ENCODE measurements around the gene ITPA. TPM values are rescaled to one million over a fixed set of nuclear protein-coding genes. Genes with fewer than 3 reads are reported as not detected.
"Not testable (repeated sequence)": the region's sequence is repeated elsewhere in the genome, so short reads cannot be mapped to it uniquely, and the experiment has no call there.

ITPA gene
- polyA plus RNA-seq, 3 donors = 36.0 to 68.3 (median 43.0) TPM

GRCh38 chr20:3172126-3172932, 37.0 kb upstream of the ITPA start:
- no peak overlapping the region for H3K27ac ChIP-seq (ENCODE audit: low read depth, low read length)
- 33 to 43% (median 40%) methylated on average over 5 of the region's 5 CpGs for WGBS, 3 donors

- 0 to 1% (median 1%) methylated on average over 43 to 62 of the region's 62 CpGs for WGBS, 3 donors
- no peak within 1 kb of the TSS for H3K27ac ChIP-seq (ENCODE audit: low read depth, low read length)
Observed at GRCh38 chr20:3172933-3173609, 36.2 kb upstream of the ITPA start, which contains the start of gene LZTS3. Gene LZTS3, minus strand, starts transcription at chr20:3173549. Its CDS starts 6,386 bp downstream, at chr20:3167163.

- no peak overlapping the region for H3K27ac ChIP-seq (ENCODE audit: low read depth, low read length)
- 1% methylated on average over 75 to 84 of the region's 84 CpGs for WGBS, 3 donors
Observed at GRCh38 chr20:3173610-3174441, 35.5 kb upstream of the ITPA start.

- 6 to 25% (median 13%) methylated on average over 13 of the region's 13 CpGs for WGBS, 3 donors
- H3K27ac ChIP-seq (ENCODE audit: low read depth, low read length) = no peak overlapping the region
Observed at GRCh38 chr20:3174442-3175261, 34.6 kb upstream of the ITPA start.

- no peak overlapping the region for H3K27ac ChIP-seq (ENCODE audit: low read depth, low read length)
- 12 to 68% (median 61%) methylated on average over 1 of the region's 1 CpG for WGBS, 3 donors
Observed at GRCh38 chr20:3175270-3175669, 34.0 kb upstream of the ITPA start.

GRCh38 chr20:3177746-3178485, 31.4 kb upstream of the ITPA start:
- no peak overlapping the region for H3K27ac ChIP-seq (ENCODE audit: low read depth, low read length)
- WGBS, 3 donors = 49 to 73% (median 72%) methylated on average over 8 of the region's 8 CpGs

- no peak overlapping the region for H3K27ac ChIP-seq (ENCODE audit: low read depth, low read length)
- WGBS, 3 donors = 69 to 84% (median 76%) methylated on average over 4 of the region's 4 CpGs
Observed at GRCh38 chr20:3180319-3180718, 29.0 kb upstream of the ITPA start.

- 58 to 79% (median 79%) methylated on average over 5 of the region's 5 CpGs for WGBS, 3 donors
- no peak overlapping the region for H3K27ac ChIP-seq (ENCODE audit: low read depth, low read length)
Observed at GRCh38 chr20:3181270-3181669, 28.0 kb upstream of the ITPA start.

- H3K27ac ChIP-seq (ENCODE audit: low read depth, low read length) = not testable (repeated sequence)
- WGBS, 3 donors = 94 to 97% (median 96%) methylated on average over 5 of the region's 5 CpGs
Observed at GRCh38 chr20:3182429-3182828, 26.9 kb upstream of the ITPA start.

GRCh38 chr20:3183896-3184612, 25.2 kb upstream of the ITPA start:
- H3K27ac ChIP-seq (ENCODE audit: low read depth, low read length) = no peak overlapping the region
- WGBS, 3 donors = 92 to 95% (median 95%) methylated on average over 3 of the region's 3 CpGs

GRCh38 chr20:3187861-3188260, 21.4 kb upstream of the ITPA start:
- 94 to 96% (median 94%) methylated on average over 9 of the region's 9 CpGs for whole genome bisulfite sequencing, 3 donors

GRCh38 chr20:3188823-3189413, 20.4 kb upstream of the ITPA start:
- WGBS, 3 donors = 89 to 92% (median 90%) methylated on average over 3 of the region's 3 CpGs
- no peak overlapping the region for H3K27ac ChIP-seq (ENCODE audit: low read depth, low read length)

More at GRCh38 chr20:3187861-3188260, 21.4 kb upstream of the ITPA start:
- H3K27ac ChIP-seq (ENCODE audit: low read depth, low read length) = not testable (repeated sequence)

- WGBS, 3 donors = 78 to 90% (median 86%) methylated on average over 4 of the region's 4 CpGs
- H3K27ac ChIP-seq (ENCODE audit: low read depth, low read length) = no peak overlapping the region
Observed at GRCh38 chr20:3189561-3190131, 19.7 kb upstream of the ITPA start.

GRCh38 chr20:3190681-3191111, 18.6 kb upstream of the ITPA start:
- no peak overlapping the region for H3K27ac ChIP-seq (ENCODE audit: low read depth, low read length)
- 85 to 91% (median 89%) methylated on average over 13 to 14 of the region's 14 CpGs for WGBS, 3 donors

- 91 to 95% (median 92%) methylated on average over 18 of the region's 18 CpGs for WGBS, 3 donors
- no peak overlapping the region for H3K27ac ChIP-seq (ENCODE audit: low read depth, low read length)
Observed at GRCh38 chr20:3192226-3193015, 16.9 kb upstream of the ITPA start.

Measured in adipose tissue (tissue), 3 donors.